Measurements from ENCODE around the gene C5orf15. TPM values are rescaled to one million over a fixed set of nuclear protein-coding genes. Genes with fewer than 3 reads are reported as not detected.

The C5orf15 gene
- polyA plus RNA-seq, 1 of the 3 experiments (the other 2 are of a cell fraction), result 81.0 TPM

DNA sequence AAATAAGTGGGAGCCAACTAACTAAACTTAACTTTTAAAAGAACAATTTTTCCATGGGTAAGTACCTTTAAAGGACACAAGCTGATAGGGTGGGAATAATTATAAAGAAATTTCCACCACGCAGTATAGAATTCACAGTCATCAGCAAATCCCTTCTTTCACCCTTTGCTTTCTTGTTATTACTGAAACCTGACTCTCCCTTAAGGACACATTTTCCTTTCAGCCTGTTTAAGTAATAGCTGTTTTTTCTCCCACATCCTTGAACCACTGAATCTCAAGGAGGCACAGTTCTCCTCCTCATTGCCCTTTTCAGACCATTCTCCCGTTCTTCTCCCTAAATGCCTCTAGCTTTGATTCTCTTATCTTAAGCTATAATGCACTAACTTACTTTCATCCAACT, 6.3 kb downstream of the C5orf15 start:
- Histone ChIP-seq H3K9me3 (peaks cover 3% of the 10 kb centered on the region; the same call in 1 of the 2 replicates), H2AFZ (ENCODE audit: low read depth) (no peak overlapping the region), H3K4me2 (peak overlapping the region; percentile 27; the same call in 1 of the 2 replicates), H3K4me3 (ENCODE audit: low read depth in 2 of 2, low read length in 1 of 2) (no peak overlapping the region), H3K27me3 (ENCODE audit: insufficient read depth) (no peaks in the 10 kb centered on the region), H3K9me2 (no peaks in the 10 kb centered on the region), H3K9ac (no peak overlapping the region), H3K79me2 (ENCODE audit: insufficient read depth) (peaks cover 86% of the 10 kb centered on the region), H3F3A (replicated peaks; ENCODE audit: insufficient read depth) (peaks cover 26% of the 10 kb centered on the region), H3K36me3 (replicated peaks in 1 of 2; ENCODE audit: control insufficient read depth in 1 of 2, insufficient read depth in 2 of 2, low read length in 1 of 2) (peaks cover 23 to 34% of the 10 kb centered on the region in 2 experiments), H3K27ac (ENCODE audit: low read depth in 2 of 2, low read length in 1 of 2) (peak overlapping the region in 1 of 2 experiments; percentile 66; a peak in 1 of 4 replicates), H4K20me1 (ENCODE audit: insufficient read depth) (peaks cover 11% of the 10 kb centered on the region), H3K4me1 (ENCODE audit: control insufficient read depth in 1 of 2, insufficient read depth in 2 of 2, low read depth in 1 of 2, low read length in 1 of 2) (peaks cover 2 to 24% of the 10 kb centered on the region in 2 experiments; a peak in 3 of 4 replicates)
- TF ChIP-seq NFIC (IDR thresholded peaks at IDR 0.05; ENCODE audit: borderline replicate concordance) (no peak), GATA2 (CRISPR knock-in tag; IDR thresholded peaks at IDR 0.05) (no peak), CHD2 (IDR thresholded peaks at IDR 0.05; ENCODE audit: low read length, partially characterized antibody) (no peak)
- 97% methylated on average over 2 of the region's 2 CpGs for WGBS (ENCODE audit: low lambda C conversion rate)
- no peak for DNase-seq
- CTCF ChIA-PET, result interaction anchor here (1.4 to 1.9 kb wide), 2 partner anchors 17 kb away, joined by 6 to 11 read pairs; no protein-coding TSS in a partner anchor
- POLR2A ChIA-PET, result no interaction called here

DNA sequence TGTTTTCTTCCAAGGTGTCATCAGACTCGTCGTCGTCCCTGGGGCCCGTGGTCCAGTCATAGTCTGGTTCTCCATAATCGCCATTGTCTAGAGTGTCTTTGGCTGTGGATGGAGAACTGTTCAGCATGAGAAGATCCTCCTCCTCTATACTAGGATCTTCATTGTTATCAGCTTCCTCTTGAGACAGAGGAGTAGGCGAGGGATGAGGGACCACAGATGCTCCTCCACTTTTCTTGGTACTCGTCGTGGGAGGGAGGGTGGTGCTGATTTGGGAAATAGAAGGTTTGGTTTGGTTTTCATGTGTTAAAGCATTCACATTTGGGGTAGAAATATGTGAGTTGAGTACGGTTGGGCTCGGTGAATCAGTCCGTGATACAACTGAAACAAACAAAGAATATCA, 8.8 kb downstream of the C5orf15 start:
- ChIA-PET POLR2A (no interaction called here), CTCF (no interaction called here)
- H2AFZ ChIP-seq (ENCODE audit: low read depth), result no peak overlapping the region
- H3K27me3 ChIP-seq (ENCODE audit: insufficient read depth), result no peaks in the 10 kb centered on the region
- H3K4me3 ChIP-seq (ENCODE audit: low read depth in 2 of 2, low read length in 1 of 2), result no peak overlapping the region
- over 99% methylated on average over 11 of the region's 11 CpGs for WGBS (ENCODE audit: low lambda C conversion rate)
- TF ChIP-seq, protein P1, sequence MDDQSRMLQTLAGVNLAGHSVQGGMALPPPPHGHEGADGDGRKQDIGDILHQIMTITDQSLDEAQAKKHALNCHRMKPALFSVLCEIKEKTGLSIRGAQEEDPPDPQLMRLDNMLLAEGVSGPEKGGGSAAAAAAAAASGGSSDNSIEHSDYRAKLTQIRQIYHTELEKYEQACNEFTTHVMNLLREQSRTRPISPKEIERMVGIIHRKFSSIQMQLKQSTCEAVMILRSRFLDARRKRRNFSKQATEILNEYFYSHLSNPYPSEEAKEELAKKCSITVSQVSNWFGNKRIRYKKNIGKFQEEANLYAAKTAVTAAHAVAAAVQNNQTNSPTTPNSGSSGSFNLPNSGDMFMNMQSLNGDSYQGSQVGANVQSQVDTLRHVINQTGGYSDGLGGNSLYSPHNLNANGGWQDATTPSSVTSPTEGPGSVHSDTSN (IDR thresholded peaks at IDR 0.05), result no peak
- no peak for TF ChIP-seq RCOR1 (IDR thresholded peaks at IDR 0.05; ENCODE audit: low read length)
- no peak for TF ChIP-seq FOXJ3 (CRISPR knock-in tag; IDR thresholded peaks at IDR 0.05)
- TF ChIP-seq YY1 (IDR thresholded peaks at IDR 0.05; ENCODE audit: low read depth), result no peak
- TF ChIP-seq FOXM1 (IDR thresholded peaks at IDR 0.05; ENCODE audit: low read depth), result no peak
- TF ChIP-seq, protein P2, sequence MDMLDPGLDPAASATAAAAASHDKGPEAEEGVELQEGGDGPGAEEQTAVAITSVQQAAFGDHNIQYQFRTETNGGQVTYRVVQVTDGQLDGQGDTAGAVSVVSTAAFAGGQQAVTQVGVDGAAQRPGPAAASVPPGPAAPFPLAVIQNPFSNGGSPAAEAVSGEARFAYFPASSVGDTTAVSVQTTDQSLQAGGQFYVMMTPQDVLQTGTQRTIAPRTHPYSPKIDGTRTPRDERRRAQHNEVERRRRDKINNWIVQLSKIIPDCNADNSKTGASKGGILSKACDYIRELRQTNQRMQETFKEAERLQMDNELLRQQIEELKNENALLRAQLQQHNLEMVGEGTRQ (IDR thresholded peaks at IDR 0.05; ENCODE audit: borderline replicate concordance, low read depth, low read length), result no peak
- peaks cover 39 to 52% of the 10 kb centered on the region in 2 experiments for H3K36me3 ChIP-seq (replicated peaks in 1 of 2; ENCODE audit: control insufficient read depth in 1 of 2, insufficient read depth in 2 of 2, low read length in 1 of 2)
- H3F3A ChIP-seq (replicated peaks; ENCODE audit: insufficient read depth), result peaks cover 26% of the 10 kb centered on the region
- peaks cover 3% of the 10 kb centered on the region; the same call in 1 of the 2 replicates for H3K9me3 ChIP-seq
- peaks cover 61% of the 10 kb centered on the region for H3K79me2 ChIP-seq (ENCODE audit: insufficient read depth)
- H3K4me2 ChIP-seq, result no peak overlapping the region
- no peak overlapping the region for H3K27ac ChIP-seq (ENCODE audit: low read depth in 2 of 2, low read length in 1 of 2)
- no peak overlapping the region for H3K9ac ChIP-seq
- no peak for DNase-seq
- H3K9me2 ChIP-seq, result no peaks in the 10 kb centered on the region
- peaks cover 11% of the 10 kb centered on the region for H4K20me1 ChIP-seq (ENCODE audit: insufficient read depth)
- H3K4me1 ChIP-seq (ENCODE audit: control insufficient read depth in 1 of 2, insufficient read depth in 2 of 2, low read depth in 1 of 2, low read length in 1 of 2), result peaks cover 0 to 14% of the 10 kb centered on the region in 2 experiments; a peak in 1 of 4 replicates

DNA sequence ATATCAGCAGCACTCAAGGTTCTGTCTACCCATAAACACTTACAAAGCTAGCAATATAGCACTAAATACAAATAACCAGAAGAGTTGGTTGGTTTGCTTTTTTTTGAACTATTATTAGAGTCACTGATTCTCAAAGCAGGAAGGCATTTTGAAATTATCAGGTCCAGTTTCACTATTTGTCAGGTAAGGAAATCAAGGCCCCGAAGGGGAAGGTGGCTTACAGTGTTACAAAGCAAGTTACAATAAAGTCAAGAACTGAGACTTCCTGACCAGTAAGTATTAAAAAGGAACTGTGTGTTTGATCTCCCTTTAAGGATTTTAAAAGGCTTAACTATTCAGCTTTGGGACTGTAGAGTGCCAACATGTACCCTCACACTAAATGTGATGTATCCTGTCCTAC, 10.8 kb downstream of the C5orf15 start:
- H3K9me3 ChIP-seq, result no peaks in the 10 kb centered on the region
- no peak overlapping the region for H3K27ac ChIP-seq (ENCODE audit: low read depth in 2 of 2, low read length in 1 of 2)
- no peak overlapping the region for H3K4me3 ChIP-seq (ENCODE audit: low read depth in 2 of 2, low read length in 1 of 2)
- 95% methylated on average over 1 of the region's 1 CpG for WGBS (ENCODE audit: low lambda C conversion rate)
- H3K79me2 ChIP-seq (ENCODE audit: insufficient read depth), result peaks cover 40% of the 10 kb centered on the region
- ChIA-PET CTCF (interaction anchor here (2.0 kb wide), 1 partner anchor 534 kb away, joined by 6 read pairs; no protein-coding TSS in a partner anchor), POLR2A (no interaction called here)
- DNase-seq, result no peak
- no peak for TF ChIP-seq SMC3 (IDR thresholded peaks at IDR 0.05; ENCODE audit: low read depth, low read length)
- TF ChIP-seq YY1 (IDR thresholded peaks at IDR 0.05; ENCODE audit: low read depth), result no peak
- no peak for TF ChIP-seq POLR2AphosphoS5 (IDR thresholded peaks at IDR 0.05; ENCODE audit: low read depth, low read length)
- no peak for TF ChIP-seq FOXJ3 (CRISPR knock-in tag; IDR thresholded peaks at IDR 0.05)
- H3K36me3 ChIP-seq (replicated peaks in 1 of 2; ENCODE audit: control insufficient read depth in 1 of 2, insufficient read depth in 2 of 2, low read length in 1 of 2), result peaks cover 39 to 41% of the 10 kb centered on the region in 2 experiments
- H3K4me2 ChIP-seq, result no peak overlapping the region
- no peaks in the 10 kb centered on the region for H3K9me2 ChIP-seq
- no peak overlapping the region for H3K9ac ChIP-seq
- H4K20me1 ChIP-seq (ENCODE audit: insufficient read depth), result peaks cover 7% of the 10 kb centered on the region
- peaks cover 3 to 7% of the 10 kb centered on the region in 2 experiments; a peak in 2 of 4 replicates for H3K4me1 ChIP-seq (ENCODE audit: control insufficient read depth in 1 of 2, insufficient read depth in 2 of 2, low read depth in 1 of 2, low read length in 1 of 2)
- no peaks in the 10 kb centered on the region for H3K27me3 ChIP-seq (ENCODE audit: insufficient read depth)
- peaks cover 31% of the 10 kb centered on the region for H3F3A ChIP-seq (replicated peaks; ENCODE audit: insufficient read depth)
- H2AFZ ChIP-seq (ENCODE audit: low read depth), result no peak overlapping the region

All from SK-N-SH (cell line).